GM21737 (cell line): ENCODE results near the gene B3GNT4.
"Not testable (repeated sequence)": the region's sequence is repeated elsewhere in the genome, so short reads cannot be mapped to it uniquely, and the experiment has no call there.

Source experiments
- ATAC-seq: cut with Tn5 transposase; IDR thresholded peaks from one replicate; pipeline ENCODE4 v1.9.1; 2021; ENCODE audit warnings: mild to moderate bottlenecking, moderate library complexity; ENCODE audit not compliant: unreplicated experiment

Gene B3GNT4

DNA sequence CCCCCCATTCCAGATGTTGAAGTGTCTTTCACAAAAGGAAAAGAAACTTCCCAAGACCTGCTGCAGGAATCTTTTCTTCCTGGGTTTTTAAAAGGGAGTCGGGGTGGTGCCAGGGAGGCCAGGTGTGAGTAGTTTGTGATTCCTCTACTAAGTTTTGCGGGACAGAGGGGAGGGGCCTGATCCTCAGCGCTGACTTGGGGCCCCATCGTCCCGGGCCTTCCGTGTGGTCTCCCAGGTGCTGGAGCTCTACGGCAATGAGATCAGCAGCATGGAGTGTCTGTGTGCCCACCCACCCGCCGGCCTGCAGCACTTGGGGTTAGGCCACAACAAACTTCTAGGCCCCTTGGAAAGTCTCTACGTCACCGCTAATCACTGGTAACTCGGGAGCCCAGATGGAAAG lies 16.0 kb upstream of the B3GNT4 start:
- ATAC-seq, result no peak

DNA sequence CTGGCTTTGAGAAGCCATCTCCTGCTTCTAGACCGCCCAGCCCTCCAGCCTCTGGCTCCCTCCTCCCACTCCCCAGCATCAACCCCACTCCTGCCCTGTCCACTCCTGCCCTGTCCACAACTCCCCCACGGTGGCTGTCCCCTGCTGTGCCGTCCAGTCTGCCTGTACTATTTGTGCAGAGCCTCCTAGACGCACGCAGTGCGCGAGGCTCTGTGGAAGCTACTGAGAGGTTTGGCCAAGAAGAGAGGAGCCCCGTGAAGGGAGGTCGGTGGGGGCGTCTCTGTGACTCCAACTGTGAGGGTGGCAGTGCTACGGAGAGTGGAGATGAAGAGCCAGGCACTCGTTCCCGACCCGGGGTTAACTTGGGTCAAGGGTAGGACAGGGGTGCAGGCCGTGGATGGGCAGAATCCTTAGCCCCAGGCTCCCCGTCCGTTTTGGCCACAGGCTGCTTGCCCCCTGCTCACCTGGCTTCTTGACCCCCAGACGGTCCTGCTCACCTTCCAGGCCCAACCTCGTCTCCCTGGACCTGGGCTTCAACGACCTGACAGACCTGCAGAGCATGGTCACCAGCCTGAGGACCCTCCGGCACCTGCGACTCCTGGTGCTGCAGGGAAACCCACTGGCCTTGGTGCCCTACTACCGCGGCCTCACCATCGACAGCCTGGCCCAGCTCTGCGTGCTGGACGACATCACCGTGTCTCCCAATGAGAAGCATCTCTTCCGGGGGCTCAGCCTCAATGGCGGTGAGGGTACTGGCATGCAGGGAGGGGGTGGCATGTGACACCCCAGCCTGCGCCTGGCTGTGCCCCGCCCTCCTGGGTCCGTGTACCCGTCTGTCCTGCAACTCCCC lies 13.7 kb upstream of the B3GNT4 start:
- no peak for ATAC-seq

DNA sequence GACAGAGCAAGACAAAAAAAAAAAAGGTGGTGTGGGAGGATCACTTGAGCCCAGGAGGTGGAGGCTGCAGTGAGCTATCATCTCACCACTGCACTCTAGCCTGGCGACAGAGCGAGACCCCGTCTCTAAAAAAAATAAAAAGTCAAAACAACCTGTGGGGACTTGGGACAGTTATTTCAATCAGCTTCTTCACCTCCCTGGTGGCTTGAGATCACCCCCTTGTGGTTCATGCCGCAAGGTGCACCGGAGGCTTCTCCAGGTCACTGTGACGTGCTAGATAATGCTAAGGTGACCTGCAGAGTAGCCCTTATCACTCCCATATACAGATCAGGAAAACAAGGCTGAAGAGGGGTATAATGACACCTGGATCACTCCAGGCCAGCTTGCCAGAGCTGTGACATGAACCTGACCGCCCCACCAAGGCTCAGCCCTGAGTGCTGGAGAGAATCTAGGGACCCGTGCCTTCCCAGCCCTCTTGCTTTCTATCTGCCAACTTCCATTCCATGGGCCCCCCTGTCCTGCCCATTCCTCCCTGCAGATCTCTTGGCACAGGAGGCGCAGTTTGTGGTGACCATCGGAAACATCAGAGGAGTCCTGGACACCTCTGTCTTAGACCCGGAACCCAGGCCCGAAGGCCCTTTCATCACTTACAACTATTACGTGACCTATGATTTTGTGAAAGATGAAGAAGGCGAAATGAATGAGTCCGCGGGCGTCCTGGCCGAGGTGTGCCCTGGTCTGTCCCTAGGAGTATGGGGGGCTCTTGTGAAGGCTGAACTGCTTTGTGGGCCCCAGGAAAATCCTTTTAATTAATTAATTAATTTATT lies 12.5 kb upstream of the B3GNT4 start:
- ATAC-seq, result no peak

DNA sequence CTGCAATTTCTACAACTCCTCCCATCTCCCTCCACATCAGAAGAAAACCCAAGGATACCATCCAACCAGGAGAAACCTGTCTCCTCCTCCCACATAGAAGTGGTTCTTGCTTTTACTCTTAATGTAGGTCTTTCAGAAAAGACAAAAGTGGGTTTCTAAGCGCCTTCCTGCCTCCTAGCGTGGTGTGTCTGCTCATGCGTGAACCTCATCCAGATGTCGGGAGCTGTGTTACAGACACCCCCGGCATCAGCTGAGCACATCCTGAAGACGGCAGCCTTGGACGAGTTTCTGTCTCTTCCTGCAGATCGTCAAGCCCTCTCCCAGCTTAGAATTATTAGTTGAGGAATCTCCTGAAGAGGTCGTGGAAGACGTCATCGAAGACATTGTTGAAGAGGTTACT lies 11.1 kb upstream of the B3GNT4 start:
- no peak for ATAC-seq

DNA sequence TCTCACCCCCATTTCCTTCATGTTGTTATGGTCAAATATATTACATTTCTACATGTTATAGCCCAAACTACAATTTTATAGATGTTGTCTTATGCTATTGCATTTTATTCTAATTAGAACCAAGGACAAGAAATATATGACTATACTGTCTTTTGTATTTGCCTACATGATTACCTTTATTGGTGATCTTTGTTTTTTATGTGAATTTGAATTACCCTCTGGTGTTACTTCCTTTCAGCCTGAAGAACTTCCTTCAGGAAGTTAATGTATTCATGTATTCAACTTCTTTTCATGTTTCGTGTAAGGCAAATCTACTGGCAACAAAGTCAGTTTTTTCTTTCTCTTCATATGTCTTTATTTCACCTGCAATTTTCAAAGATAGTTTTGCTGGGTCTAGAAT lies 8.7 kb upstream of the B3GNT4 start:
- no peak for ATAC-seq

DNA sequence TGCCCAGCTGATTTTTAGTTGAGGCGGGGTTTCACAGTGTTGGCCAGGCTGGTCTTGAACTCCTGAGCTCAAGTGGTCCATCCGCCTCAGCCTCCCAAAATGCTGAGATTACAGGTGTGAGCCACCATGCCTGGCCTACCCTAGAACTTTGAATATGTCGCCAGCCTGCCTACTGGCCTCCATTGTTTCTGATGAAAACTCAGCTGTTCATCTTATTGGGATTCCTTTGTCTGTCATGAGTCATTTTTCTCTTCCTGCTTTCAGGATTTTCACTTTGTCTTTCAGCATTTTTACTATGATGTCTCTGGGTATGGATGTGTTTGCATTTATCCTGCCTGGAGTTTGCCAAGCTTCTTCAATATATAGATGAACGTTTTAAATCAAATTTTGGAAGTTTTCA lies 8.1 kb upstream of the B3GNT4 start:
- ATAC-seq, result no peak

DNA sequence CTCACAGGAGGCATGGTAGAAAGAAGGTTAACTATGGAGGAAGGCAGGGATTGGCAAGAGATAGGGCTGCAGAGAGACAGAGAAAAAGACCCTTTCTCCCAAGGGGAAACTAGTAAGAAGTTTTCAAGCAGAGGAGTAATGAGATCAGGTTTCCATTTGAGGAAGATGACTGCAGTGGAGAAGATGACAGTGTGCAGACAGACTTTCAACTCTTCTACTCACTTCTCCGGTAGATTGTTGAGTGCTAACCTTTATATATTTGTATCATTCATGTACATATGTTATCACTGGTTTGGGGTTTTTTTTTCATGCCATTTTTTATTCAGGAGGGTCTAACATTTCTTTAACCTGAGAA lies 5.9 kb upstream of the B3GNT4 start:
- ATAC-seq, result no peak

DNA sequence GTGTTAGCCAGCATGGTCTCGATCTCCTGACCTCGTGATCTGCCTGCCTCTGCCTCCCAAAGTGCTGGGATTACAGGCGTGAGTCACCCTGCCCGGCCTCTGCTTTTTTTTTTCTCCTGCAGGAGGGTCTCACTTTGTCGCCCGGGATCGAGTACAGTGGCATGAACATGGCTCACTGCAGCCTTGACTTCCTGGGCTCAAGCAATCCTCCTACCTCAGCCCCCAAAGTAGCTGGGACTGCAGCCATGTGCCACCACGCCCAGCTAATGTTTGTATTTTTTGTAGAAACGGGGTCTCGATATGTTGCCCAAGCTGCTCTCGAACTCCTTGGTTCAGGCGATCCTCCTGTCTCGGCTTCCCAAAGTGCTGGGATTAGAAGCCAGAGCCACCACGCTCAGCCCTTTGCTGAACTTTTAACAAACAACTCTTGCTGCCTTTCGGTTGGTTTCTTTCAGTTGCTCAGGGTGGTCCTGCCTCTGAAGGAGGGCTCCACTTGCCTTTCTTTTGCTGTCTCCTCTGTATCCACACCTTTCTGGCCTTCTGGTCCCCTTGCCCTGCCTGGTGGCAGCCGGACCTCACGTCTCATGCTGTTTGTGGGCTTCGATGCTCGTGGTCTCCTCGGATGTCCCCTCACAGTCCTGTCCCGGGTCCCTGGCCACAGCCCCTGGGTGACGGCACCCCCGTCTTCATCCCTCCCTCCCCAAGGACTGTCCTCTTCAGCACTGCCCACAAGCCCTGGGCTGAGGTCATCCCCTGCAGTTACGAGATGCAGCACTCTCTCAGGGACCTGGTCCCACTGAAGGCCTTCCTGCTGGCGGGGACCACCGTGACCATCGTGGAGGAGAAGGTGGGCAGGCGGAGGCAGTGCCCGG lies 3.8 kb upstream of the B3GNT4 start:
- no peak for ATAC-seq

DNA sequence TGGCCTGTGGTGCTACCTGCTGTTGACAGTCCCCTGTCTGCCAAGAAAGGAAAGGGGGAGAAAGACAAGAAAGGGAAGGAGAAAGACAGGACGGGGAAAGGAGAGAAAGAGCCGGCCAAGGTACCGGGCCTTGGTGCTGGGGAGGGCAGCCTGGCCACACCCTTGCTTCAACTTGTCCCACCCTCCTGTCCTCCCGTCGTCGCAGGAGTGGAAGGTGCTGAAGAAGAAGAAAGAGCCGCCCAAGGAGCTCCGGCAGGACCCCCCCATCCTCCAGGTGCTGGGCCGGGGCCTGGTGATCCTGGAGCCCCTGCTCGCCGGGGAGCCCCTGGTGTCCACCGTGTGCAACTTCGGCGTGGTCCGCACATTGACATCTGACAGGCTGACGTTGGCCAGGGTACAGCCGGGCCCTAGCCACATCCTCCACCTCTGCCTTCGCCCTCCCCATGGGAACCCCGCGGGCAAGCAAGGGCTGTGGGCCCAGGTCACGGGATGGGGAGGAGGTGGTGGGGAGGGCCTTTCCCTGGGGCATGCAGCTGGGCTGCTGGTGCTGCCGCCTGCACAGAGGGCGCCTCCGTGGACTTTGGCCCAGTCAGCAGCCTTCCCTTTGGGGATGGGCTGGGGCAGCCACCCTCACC lies 2.9 kb upstream of the B3GNT4 start:
- ATAC-seq, result no peak

DNA sequence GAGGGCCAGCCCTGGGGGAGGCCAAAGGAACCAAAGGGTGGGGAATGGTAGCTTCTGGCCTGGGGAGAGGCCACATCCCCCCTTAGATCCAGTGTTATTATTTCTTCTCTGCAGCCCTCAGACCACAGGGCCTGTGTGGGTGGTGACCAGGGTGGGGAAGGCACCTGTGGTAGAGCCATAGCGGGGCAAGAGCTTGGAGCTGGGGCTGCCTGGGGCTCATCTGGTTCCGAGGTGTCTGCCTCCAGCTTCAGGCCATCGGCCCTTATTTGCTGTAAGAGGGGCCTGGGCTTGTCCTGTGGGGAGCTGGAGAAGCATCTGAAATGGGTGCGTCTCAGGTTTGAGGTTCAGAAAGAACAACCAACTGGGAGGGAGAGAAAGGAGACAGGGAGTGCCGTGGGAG lies 2.1 kb upstream of the B3GNT4 start:
- no peak for ATAC-seq

DNA sequence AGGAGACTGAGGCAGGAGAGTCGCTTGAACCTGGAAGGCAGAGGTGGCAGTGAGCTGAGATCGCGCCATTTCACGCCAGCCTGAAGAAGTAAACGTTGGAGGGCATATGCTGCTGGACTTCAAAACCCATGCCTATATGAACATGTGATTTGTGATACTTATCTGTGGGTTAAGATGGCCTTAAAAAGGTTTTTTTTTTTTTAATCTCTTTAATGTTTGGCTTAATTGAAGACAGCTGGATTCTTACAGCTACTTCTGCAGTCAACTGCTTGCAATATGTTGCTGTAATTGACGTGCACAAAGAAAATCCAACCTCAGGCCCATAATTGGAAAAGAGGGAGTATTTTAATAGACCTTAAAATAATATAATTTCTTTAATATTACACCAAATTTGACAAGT lies 1.5 kb upstream of the B3GNT4 start:
- ATAC-seq, result no peak

DNA sequence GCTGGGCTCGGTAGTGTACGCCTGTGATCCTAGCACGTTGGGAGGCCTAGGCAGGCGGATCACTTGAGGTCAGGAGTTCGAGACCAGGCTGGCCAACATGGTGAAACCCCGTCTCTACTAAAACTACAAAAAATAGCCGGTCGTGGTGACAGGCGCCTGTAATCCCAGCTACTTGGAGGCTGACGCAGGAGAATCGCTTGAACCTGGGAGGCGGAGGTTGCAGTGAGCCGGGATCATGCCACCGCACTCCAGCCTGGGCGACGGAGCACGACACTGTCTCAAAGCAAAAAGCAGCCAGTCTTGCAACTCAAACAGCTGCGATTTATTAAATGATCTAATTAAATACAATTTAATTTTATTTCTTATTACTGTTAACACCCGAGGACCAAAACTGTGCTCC lies 698 bp upstream of the B3GNT4 start:
- ATAC-seq, result not testable (repeated sequence)

DNA sequence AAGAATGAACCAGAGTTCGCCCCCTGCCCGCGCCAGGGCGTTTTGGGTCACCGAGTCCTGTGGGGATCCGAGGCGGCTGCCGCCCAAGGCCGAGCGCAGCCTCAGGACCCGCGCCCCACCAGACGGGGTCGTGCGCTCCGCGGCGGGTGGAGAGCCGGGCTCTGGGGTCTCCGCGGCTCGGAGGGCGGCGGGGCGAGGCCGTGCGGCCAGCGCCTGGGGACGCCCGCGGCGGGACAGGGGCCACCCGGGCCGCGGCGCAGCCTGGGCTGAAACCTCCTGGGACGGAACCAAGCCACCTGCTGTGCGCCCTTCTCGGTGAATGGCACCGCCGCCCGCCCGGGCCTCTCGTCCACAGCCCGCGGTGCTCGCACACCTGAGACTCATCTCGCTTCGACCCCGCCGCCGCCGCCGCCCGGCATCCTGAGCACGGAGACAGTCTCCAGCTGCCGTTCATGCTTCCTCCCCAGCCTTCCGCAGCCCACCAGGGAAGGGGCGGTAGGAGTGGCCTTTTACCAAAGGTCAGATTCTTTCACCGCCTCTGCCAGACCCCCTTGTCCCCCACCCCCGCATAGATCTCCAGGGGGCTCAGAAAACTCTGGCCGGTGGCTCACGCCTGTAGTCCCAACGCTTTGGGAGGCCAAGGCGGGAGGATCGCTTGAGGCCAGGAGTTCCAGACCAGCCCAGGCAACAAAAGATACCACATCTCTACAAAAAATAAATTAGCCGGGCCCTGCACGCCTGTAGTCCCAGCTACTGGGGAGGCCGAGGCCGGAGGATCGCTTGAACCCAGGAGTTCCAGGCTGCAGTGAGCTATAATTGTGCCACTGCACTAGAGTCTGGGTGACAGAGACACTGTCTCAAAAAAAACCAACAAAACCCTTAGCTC lies 901 bp downstream of the B3GNT4 start:
- no peak for ATAC-seq

DNA sequence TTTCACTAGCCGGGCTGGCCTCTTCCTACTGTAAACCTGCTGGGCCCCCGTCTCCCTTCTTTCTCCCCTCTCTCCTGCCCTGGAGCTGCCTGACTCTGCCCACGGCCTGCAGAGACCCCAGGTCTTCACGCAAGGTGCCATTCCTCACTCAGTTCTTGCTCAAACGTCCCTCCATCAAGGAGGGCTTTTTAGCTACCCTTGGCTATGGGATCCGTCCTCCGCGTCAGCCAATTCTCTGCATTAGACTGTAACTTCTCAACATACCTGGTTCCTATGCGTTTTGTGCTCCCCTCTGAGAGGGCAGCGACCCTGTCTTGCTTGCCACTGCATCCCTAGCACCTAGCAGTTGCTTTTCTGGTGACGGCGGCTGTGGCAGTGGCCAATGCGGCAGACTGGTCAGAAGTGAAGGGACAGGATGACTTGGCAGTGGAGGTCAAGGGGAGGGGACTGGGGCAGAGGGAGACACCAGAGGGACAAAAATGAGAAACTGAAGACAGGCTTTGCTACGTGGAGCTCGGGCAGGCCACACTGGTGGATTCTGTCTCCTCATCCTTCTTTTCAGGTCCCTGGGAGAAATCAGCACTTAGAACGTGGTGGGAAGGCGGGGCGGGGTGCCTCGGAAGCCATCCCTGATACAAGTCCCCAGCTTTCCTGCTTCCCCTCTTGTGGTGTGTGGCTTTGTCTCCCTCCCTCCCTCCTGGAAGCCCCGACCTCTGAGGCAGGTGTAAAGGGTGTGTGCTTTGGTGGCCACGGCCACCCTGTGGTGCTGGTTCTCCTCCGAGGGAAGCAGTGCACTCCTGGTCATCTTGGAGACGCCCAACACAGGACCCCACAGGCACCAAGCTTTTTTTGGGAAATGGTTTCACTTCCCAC lies 1.8 kb downstream of the B3GNT4 start:
- ATAC-seq, result no peak

DNA sequence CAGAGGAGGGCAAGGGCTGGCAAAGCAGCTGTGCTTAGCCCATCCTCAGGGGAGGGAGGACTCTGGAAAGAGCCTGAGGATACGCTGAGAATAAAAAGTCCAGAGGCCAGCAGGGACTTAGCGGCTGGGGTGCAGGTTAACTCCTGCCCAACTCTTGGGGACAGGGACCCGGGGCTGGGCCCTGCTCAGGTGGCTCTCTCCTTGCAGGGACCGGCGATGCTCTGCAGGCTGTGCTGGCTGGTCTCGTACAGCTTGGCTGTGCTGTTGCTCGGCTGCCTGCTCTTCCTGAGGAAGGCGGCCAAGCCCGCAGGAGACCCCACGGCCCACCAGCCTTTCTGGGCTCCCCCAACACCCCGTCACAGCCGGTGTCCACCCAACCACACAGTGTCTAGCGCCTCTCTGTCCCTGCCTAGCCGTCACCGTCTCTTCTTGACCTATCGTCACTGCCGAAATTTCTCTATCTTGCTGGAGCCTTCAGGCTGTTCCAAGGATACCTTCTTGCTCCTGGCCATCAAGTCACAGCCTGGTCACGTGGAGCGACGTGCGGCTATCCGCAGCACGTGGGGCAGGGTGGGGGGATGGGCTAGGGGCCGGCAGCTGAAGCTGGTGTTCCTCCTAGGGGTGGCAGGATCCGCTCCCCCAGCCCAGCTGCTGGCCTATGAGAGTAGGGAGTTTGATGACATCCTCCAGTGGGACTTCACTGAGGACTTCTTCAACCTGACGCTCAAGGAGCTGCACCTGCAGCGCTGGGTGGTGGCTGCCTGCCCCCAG lies 2.8 kb downstream of the B3GNT4 start:
- no peak for ATAC-seq

DNA sequence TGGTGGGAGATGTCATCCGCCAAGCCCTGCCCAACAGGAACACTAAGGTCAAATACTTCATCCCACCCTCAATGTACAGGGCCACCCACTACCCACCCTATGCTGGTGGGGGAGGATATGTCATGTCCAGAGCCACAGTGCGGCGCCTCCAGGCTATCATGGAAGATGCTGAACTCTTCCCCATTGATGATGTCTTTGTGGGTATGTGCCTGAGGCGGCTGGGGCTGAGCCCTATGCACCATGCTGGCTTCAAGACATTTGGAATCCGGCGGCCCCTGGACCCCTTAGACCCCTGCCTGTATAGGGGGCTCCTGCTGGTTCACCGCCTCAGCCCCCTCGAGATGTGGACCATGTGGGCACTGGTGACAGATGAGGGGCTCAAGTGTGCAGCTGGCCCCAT lies 3.5 kb downstream of the B3GNT4 start:
- no peak for ATAC-seq

DNA sequence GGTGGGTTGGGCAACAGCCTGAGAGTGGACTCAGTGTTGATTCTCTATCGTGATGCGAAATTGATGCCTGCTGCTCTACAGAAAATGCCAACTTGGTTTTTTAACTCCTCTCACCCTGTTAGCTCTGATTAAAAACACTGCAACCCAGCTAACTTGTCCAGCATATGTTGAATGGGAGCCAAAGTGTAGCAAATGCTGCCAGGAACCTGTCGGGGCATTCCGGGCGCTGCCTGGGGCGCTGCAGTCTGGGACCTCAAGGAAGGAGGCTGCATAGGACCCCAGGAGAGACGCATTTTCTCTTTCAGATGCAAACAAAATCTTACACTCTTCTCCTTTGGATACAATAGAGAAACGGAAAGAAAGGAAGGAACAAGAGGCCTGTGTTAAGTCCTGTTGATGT lies 3.9 kb downstream of the B3GNT4 start:
- no peak for ATAC-seq
